NCI-H69 (cell line): ENCODE measurements around the gene BTNL8.

Experiments used
- DNase-seq: peaks from one replicate; lab custom pipeline; 2025; lab: John Stamatoyannopoulos, UW

BTNL8 gene

DNA sequence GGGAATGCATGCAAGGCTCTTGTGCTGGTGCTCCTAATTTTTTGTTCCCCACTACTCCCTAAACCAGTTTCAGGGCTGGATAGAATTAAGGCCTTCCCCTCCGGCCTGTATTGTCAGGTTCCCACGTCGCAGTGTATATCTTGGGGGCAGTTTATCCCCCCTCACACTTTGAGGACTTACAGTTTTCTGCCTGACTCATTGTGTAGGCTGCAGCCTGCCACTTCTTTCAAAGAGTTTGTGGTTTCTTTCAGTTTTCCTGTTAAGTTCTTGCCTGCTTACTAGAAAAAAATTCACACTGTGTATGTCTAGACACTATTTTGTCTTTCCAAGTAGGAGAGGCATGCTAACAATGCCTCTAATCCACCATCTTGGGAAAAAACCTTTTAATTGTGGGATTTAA, 61.2 kb downstream of the BTNL8 start:
- DNase-seq: no peak

DNA sequence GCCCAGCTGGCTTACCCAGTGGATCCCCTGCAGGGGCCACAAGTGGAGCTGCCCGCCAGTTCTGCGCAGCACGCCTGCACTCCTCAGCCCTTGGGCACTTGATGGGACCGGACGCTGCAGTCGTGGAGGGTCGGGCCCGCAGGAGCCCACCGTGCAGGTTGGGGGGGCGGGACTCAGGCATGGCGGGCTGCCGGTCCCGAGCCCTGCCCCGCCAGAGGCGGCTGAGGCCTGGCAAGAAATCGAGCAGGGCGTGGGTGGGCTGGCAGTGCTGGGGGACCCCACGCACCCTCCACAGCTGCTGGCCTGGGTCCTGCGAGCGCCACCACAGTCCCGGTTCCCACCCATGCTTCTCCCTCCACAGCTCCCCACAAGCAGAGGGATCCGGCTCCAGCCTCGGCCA, 70.4 kb downstream of the BTNL8 start:
- no peak for DNase-seq

DNA sequence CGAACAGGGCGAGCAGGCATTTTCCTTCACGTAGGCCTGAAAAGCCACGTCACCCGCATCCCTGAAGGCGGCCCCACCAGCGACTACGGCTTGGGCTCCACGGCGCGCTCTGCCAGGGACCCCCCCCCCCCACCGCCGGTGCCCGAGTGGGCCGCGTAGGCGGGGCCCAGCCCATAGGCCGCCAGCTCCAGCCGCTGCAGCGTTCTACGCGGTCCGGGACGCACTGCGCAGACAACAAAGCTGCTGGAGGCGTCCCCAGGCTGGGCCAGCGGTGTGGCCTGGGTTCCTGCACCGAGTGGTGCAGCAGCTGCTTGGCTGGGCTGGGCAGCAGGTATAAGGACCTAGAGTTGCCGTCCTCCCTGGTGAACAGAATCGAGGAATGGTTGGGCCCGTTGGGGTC, 71.4 kb downstream of the BTNL8 start:
- DNase-seq: no peak

DNA sequence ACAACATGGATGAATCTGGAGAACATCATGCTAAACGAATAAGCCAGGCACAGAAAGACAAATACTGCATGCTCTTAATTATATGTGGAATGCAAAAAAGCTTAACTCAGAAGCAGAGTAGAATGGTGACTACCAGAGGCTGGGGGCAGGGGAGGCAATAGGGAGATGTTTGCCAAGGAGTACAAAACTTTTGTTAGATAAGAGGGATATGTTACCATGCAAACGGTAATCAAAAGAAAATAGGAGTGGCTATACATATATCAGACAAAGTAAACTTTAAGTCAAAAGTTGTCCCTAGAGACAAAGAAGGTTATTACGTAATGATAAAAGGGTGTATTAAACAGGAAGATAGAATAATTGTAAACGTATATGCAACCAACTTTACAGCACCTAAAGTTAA, 71.9 kb downstream of the BTNL8 start:
- DNase-seq: no peak

DNA sequence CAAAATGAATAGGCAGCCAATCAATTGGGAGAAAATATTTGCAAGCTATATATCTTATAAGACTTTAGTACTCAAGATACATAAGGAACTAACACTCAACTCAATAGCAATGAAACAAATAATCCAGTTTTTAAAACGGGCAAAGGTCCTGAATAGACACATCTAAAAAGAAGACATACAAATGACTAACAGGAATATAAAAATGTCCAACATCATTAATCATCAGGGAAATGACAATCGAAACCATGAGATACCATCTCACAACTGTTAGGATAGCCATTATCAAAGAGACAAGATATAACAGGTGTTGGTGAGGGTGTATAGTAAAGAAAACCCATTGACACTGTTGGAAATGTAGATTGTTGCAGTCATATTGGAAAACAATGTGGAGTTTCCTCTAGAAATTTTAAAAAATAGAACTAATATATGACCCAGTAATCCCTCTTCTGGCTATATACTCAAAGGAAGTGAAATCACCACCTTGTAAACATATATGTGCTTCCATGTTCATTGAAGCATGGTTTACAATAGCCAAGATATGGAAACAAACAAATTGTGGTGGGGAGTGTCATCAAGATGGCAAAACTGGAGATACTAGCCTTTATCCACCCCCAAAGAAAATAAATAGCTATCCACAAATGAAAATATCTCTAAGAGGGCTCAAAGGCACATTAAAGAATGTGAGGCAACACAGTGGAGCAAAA, 75.8 kb downstream of the BTNL8 start:
- DNase-seq: no peak

DNA sequence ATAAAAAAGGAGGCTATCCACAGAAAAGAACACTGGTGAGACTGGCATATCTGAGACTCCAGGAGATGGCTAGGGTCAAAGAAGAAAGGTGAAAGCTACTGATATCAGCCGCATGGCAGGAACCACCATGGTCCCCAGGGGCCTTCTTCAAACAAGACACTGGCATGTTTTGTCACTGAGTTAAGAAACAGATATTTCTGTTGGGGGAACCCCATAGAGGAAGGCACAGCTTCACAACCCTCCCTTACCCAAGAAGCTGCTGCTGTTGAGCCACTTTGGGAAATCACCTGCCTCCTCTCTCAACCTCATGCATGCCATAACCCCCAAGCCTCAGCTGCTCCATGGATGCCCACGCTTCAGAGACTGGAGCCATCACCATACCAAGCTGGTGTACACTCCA, 76.4 kb downstream of the BTNL8 start:
- no peak for DNase-seq

DNA sequence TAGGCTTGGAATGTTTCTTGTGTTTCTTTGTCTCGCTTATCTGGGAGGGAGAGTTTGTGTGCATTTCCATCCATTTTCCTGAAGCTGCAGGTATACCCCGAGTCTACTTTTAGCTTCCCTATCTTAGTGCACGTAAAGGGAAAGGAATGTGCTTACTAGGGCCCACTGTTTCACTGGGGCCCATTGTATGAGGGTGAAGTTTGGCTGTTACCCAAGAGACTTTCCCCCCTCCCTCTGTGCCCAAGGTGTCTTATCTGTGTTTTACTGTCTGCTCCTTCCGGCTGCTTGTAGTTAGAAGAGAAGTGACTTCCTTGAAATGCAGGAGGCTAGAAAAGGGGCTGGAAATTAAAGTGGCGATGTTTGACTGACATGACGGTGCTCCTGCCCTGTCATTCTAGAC, 77.6 kb downstream of the BTNL8 start:
- DNase-seq: no peak

DNA sequence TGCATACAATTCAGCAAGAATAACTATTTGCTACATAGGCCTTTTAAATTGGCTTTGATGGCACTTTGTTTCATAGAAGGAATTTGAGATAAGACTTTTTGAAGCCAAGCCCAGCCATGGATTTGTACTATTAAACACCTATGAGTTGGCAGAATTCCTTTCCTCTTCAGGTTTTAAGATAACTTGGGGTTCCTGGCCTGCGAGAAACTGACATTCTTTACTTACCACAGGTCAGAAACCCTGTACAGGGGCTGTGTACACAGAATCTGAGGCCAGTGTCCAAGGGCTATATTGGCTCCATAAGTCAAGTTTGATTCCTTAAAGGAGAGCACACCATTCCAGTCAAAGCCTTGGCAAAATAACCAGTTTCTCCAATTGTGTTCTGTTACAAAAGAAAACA, 78.9 kb downstream of the BTNL8 start:
- no peak for DNase-seq

DNA sequence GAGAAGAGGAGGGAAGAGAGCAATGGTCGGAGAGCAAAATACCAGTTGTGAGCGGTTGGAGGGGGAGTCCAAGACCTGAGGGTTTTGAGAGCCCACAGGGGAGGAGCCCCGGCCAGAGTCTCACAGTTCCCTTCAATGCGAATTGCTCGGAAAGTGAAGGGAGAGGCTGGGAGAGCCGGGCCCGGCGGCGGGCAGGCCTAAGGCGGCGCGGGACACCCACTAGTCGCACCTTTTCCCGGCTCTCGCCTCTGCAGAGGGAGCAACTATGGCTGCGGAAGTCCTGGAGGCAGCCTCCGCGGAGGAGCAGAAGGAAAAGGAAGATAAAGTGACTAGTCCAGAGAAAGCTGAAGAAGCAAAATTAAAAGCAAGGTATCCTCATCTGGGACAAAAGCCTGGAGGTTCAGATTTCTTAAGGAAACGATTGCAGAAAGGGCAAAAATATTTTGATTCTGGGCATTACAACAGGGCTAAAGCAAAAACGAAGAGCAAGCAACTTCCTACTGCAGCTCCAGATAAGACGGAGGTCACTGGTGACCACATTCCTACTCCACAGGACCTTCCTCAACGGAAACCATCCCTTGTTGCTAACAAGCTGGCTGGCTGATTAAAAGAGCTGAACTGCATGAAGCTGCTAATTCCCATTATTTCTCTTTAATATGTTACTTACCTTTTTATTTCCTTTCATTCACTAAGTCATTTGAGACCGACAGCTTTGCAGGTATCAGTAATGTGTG, 83.2 kb downstream of the BTNL8 start:
- DNase-seq: no peak

DNA sequence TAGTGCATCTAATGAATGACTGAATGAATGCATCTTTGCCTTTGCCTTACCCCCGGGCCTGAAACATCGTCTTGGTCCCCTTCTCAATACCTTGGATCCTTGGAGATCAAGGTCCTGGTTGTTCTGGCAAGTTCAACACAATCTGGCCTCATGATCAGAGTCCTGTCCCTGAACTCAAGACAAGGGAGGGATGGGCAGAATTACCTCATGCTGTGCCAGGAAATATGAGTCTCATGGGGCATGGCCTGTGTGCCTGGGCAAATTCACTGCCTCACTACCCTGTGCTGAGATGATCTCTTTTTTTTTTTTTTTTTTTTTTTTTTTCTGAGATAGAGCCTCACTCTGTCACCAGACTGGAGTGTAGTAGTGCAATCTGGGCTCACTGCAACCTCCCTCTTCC, 89.1 kb downstream of the BTNL8 start:
- no peak for DNase-seq

DNA sequence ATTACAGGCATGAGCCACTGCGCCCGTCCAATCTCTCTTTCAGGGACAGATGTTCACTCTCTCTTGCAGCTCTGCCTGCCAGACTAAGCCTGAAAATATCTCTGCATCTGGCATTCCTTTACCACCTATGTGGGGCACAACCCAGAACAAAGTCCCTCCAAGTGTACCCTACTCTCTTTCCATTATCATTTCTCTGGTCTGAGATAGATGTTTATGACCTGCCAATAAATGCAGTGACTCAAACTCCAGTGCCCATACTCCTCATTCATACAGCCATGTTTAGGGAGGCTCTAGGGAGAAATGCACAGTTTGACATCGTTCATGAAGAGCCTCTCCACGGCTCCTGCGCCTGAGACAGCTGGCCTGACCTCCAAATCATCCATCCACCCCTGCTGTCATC, 89.6 kb downstream of the BTNL8 start, which contains the start of gene BTNL3:
Gene BTNL3, plus strand, starts transcription at position 255 of the 400 bp plus-strand sequence. CDS start 183 bp downstream, outside the sequence.
- DNase-seq: no peak

DNA sequence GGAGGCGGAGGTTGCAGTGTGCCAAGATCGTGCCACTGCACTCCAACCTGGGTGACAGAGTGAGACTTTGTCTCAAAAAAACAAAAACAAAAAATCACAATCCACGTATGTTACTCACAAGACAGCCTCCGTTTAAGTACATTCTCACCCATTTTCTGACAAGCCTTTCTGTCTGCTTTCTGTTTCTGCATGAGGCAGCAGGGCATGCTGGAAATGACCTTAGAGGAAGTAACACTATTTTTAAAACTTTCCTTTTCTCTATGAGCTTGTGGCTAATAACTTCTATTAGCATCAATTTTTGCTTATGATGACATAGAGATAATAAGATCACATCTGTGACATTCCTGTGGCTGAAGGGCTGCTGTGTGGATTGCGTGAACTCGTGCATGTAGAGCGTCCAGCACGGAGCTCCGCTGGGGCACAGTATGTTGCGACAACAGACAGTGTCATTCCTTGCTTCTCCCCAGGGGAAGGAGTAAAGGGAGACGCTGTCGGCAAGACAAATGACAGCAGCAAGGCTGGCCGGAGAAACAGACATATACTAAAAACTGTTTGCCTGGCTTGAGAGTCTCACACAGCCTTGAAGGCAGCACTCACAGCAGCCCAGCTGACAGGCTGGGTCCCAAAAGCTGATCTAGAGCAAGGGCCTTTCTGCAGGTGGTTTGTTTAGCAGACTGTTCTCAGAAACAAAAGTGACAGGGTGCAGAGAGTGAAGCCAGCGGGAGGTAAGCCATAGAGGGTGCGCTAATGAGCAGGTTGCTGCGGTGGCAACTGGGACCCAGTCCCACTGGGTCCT, 91.3 kb downstream of the BTNL8 start:
- DNase-seq: no peak

DNA sequence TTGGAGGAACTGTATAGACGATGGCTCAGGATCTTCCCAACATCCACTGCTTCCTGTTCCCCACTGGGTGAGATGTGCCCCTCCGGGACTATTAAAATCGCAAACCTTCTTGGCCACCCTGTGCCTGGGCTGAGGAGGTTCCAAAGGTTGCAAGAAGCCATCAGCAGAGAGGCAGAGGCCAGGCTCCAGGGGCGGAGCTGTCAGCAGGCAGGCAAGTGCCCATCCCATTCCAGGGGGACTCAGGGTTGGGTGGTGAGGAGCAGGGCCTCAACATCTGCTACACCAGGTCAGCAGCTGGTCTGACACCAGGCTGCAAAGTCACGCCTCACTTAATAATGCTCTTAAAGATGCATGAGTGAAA, 91.9 kb downstream of the BTNL8 start:
- DNase-seq: no peak
